ENCODE data around the gene POTEG. TPM values are rescaled to one million over a fixed set of nuclear protein-coding genes. Genes with fewer than 3 reads are reported as not detected.
"Not testable (repeated sequence)": the region's sequence is repeated elsewhere in the genome, so short reads cannot be mapped to it uniquely, and the experiment has no call there.

The POTEG gene
- polyA plus RNA-seq (2013, experiment 1 of 2): not detected
- not detected for polyA plus RNA-seq (2013, experiment 2 of 2)

- H3K4me1 ChIP-seq (ENCODE audit: control insufficient read depth, low read depth, low read length); H3K9ac ChIP-seq (ENCODE audit: low read length); H3K27me3 ChIP-seq (ENCODE audit: insufficient read depth, low read length, poor library complexity); H3K36me3 ChIP-seq (ENCODE audit: control insufficient read depth, insufficient read depth, low read length); H3K27ac ChIP-seq (ENCODE audit: low read depth, low read length); H2BK15ac ChIP-seq (replicated peaks; ENCODE audit: low read depth); H3K4me3 ChIP-seq (ENCODE audit: low read length); H3K79me1 ChIP-seq (ENCODE audit: low read length); H3K56ac ChIP-seq (ENCODE audit: low read length); H3K4ac ChIP-seq (ENCODE audit: low read depth, low read length); H4K8ac ChIP-seq (ENCODE audit: low read depth, low read length); H3K18ac ChIP-seq (ENCODE audit: low read length); H2BK5ac ChIP-seq (ENCODE audit: low read length); DNase-seq; H3K79me2 ChIP-seq (ENCODE audit: control insufficient read depth, insufficient read depth, low read length); H2AK5ac ChIP-seq (ENCODE audit: low read length); H3K4me2 ChIP-seq (ENCODE audit: low read length); H2BK120ac ChIP-seq (ENCODE audit: low read depth, low read length); H4K5ac ChIP-seq (ENCODE audit: low read length); H3K23ac ChIP-seq (ENCODE audit: low read length): not testable (repeated sequence)
- WGBS (ENCODE audit: extremely low coverage, insufficient coverage, low lambda C conversion rate): no CpG with 5 or more reads among the region's 12 CpGs
Observed at GRCh38 chr14:19434241-19434640, at the start of gene POTEG. TSS of gene POTEG (minus strand) at chr14:19434341. CDS start at chr14:19434289, 52 bp downstream.

- not testable (repeated sequence) for H3K9ac ChIP-seq (ENCODE audit: low read length); H3K4me1 ChIP-seq (ENCODE audit: control insufficient read depth, low read depth, low read length); DNase-seq; H3K23ac ChIP-seq (ENCODE audit: low read length); H3K4ac ChIP-seq (ENCODE audit: low read depth, low read length); H3K4me3 ChIP-seq (ENCODE audit: low read length); H2BK15ac ChIP-seq (replicated peaks; ENCODE audit: low read depth); H3K4me2 ChIP-seq (ENCODE audit: low read length); H3K27me3 ChIP-seq (ENCODE audit: insufficient read depth, low read length, poor library complexity); H2BK120ac ChIP-seq (ENCODE audit: low read depth, low read length); H4K8ac ChIP-seq (ENCODE audit: low read depth, low read length); H3K18ac ChIP-seq (ENCODE audit: low read length); H3K79me2 ChIP-seq (ENCODE audit: control insufficient read depth, insufficient read depth, low read length); H4K5ac ChIP-seq (ENCODE audit: low read length); H3K36me3 ChIP-seq (ENCODE audit: control insufficient read depth, insufficient read depth, low read length); H3K27ac ChIP-seq (ENCODE audit: low read depth, low read length); H2BK5ac ChIP-seq (ENCODE audit: low read length); H3K56ac ChIP-seq (ENCODE audit: low read length); H2AK5ac ChIP-seq (ENCODE audit: low read length); H3K79me1 ChIP-seq (ENCODE audit: low read length)
- no CpG with 5 or more reads among the region's 16 CpGs for WGBS (ENCODE audit: extremely low coverage, insufficient coverage, low lambda C conversion rate)
Observed at GRCh38 chr14:19482093-19482492, 48.0 kb upstream of the POTEG start.

- H2BK15ac ChIP-seq (replicated peaks; ENCODE audit: low read depth); H3K27me3 ChIP-seq (ENCODE audit: insufficient read depth, low read length, poor library complexity); H3K23ac ChIP-seq (ENCODE audit: low read length); H3K4me2 ChIP-seq (ENCODE audit: low read length); DNase-seq; H3K18ac ChIP-seq (ENCODE audit: low read length); H3K36me3 ChIP-seq (ENCODE audit: control insufficient read depth, insufficient read depth, low read length); H2BK120ac ChIP-seq (ENCODE audit: low read depth, low read length); H3K27ac ChIP-seq (ENCODE audit: low read depth, low read length); H3K4me3 ChIP-seq (ENCODE audit: low read length); H2AK5ac ChIP-seq (ENCODE audit: low read length); H3K4me1 ChIP-seq (ENCODE audit: control insufficient read depth, low read depth, low read length); H4K5ac ChIP-seq (ENCODE audit: low read length); H3K9ac ChIP-seq (ENCODE audit: low read length); H3K79me1 ChIP-seq (ENCODE audit: low read length); H3K4ac ChIP-seq (ENCODE audit: low read depth, low read length); H2BK5ac ChIP-seq (ENCODE audit: low read length); H3K56ac ChIP-seq (ENCODE audit: low read length); H4K8ac ChIP-seq (ENCODE audit: low read depth, low read length); H3K79me2 ChIP-seq (ENCODE audit: control insufficient read depth, insufficient read depth, low read length): not testable (repeated sequence)
- no CpG with 5 or more reads among the region's 16 CpGs for WGBS (ENCODE audit: extremely low coverage, insufficient coverage, low lambda C conversion rate)
Observed at GRCh38 chr14:19481421-19481820, 47.3 kb upstream of the POTEG start.

GRCh38 chr14:19480491-19480890, 46.4 kb upstream of the POTEG start:
- H3K4me2 ChIP-seq (ENCODE audit: low read length); H2AK5ac ChIP-seq (ENCODE audit: low read length); H3K4me3 ChIP-seq (ENCODE audit: low read length); H4K8ac ChIP-seq (ENCODE audit: low read depth, low read length); H4K5ac ChIP-seq (ENCODE audit: low read length); H2BK5ac ChIP-seq (ENCODE audit: low read length); H3K18ac ChIP-seq (ENCODE audit: low read length); H3K4ac ChIP-seq (ENCODE audit: low read depth, low read length); H3K36me3 ChIP-seq (ENCODE audit: control insufficient read depth, insufficient read depth, low read length); DNase-seq; H2BK15ac ChIP-seq (replicated peaks; ENCODE audit: low read depth); H3K79me2 ChIP-seq (ENCODE audit: control insufficient read depth, insufficient read depth, low read length); H3K23ac ChIP-seq (ENCODE audit: low read length); H3K27me3 ChIP-seq (ENCODE audit: insufficient read depth, low read length, poor library complexity); H3K4me1 ChIP-seq (ENCODE audit: control insufficient read depth, low read depth, low read length); H3K56ac ChIP-seq (ENCODE audit: low read length); H3K79me1 ChIP-seq (ENCODE audit: low read length); H3K27ac ChIP-seq (ENCODE audit: low read depth, low read length); H2BK120ac ChIP-seq (ENCODE audit: low read depth, low read length); H3K9ac ChIP-seq (ENCODE audit: low read length): not testable (repeated sequence)
- no CpG with 5 or more reads among the region's 5 CpGs for WGBS (ENCODE audit: extremely low coverage, insufficient coverage, low lambda C conversion rate)

- not testable (repeated sequence) for H2BK120ac ChIP-seq (ENCODE audit: low read depth, low read length); DNase-seq
- no CpG with 5 or more reads among the region's 6 CpGs for WGBS (ENCODE audit: extremely low coverage, insufficient coverage, low lambda C conversion rate)
Observed at GRCh38 chr14:19445761-19446160, 11.6 kb upstream of the POTEG start.

GRCh38 chr14:19439826-19440225, 5.7 kb upstream of the POTEG start:
- not testable (repeated sequence) for H3K79me2 ChIP-seq (ENCODE audit: control insufficient read depth, insufficient read depth, low read length); H3K36me3 ChIP-seq (ENCODE audit: control insufficient read depth, insufficient read depth, low read length); H3K9ac ChIP-seq (ENCODE audit: low read length); H3K56ac ChIP-seq (ENCODE audit: low read length); DNase-seq; H2BK120ac ChIP-seq (ENCODE audit: low read depth, low read length); H3K4me1 ChIP-seq (ENCODE audit: control insufficient read depth, low read depth, low read length); H3K23ac ChIP-seq (ENCODE audit: low read length); H3K27ac ChIP-seq (ENCODE audit: low read depth, low read length); H2BK5ac ChIP-seq (ENCODE audit: low read length); H3K4me2 ChIP-seq (ENCODE audit: low read length); H2AK5ac ChIP-seq (ENCODE audit: low read length); H3K18ac ChIP-seq (ENCODE audit: low read length); H3K79me1 ChIP-seq (ENCODE audit: low read length); H3K27me3 ChIP-seq (ENCODE audit: insufficient read depth, low read length, poor library complexity); H3K4ac ChIP-seq (ENCODE audit: low read depth, low read length); H2BK15ac ChIP-seq (replicated peaks; ENCODE audit: low read depth); H3K4me3 ChIP-seq (ENCODE audit: low read length); H4K5ac ChIP-seq (ENCODE audit: low read length); H4K8ac ChIP-seq (ENCODE audit: low read depth, low read length)
- WGBS (ENCODE audit: extremely low coverage, insufficient coverage, low lambda C conversion rate): no CpG with 5 or more reads among the region's 3 CpGs

More at GRCh38 chr14:19445761-19446160, 11.6 kb upstream of the POTEG start:
- not testable (repeated sequence) for H3K4me2 ChIP-seq (ENCODE audit: low read length); H3K4me1 ChIP-seq (ENCODE audit: control insufficient read depth, low read depth, low read length); H3K79me1 ChIP-seq (ENCODE audit: low read length); H2AK5ac ChIP-seq (ENCODE audit: low read length); H3K23ac ChIP-seq (ENCODE audit: low read length); H3K9ac ChIP-seq (ENCODE audit: low read length); H2BK5ac ChIP-seq (ENCODE audit: low read length); H3K56ac ChIP-seq (ENCODE audit: low read length); H3K18ac ChIP-seq (ENCODE audit: low read length); H3K27me3 ChIP-seq (ENCODE audit: insufficient read depth, low read length, poor library complexity); H3K27ac ChIP-seq (ENCODE audit: low read depth, low read length); H3K4me3 ChIP-seq (ENCODE audit: low read length); H2BK15ac ChIP-seq (replicated peaks; ENCODE audit: low read depth); H4K5ac ChIP-seq (ENCODE audit: low read length); H3K79me2 ChIP-seq (ENCODE audit: control insufficient read depth, insufficient read depth, low read length); H4K8ac ChIP-seq (ENCODE audit: low read depth, low read length); H3K36me3 ChIP-seq (ENCODE audit: control insufficient read depth, insufficient read depth, low read length); H3K4ac ChIP-seq (ENCODE audit: low read depth, low read length)

Measured in mesendoderm (in vitro differentiated cells).